Measurements from ENCODE around the gene AADACL2. TPM values are rescaled to one million over a fixed set of nuclear protein-coding genes. Genes with fewer than 3 reads are reported as not detected.

Gene AADACL2
- total RNA-seq, 2 experiments from 2014 or later: not detected

- Mint-ChIP-seq H3K27ac (no peak overlapping the region), H3K36me3 (ENCODE audit: low read depth) (no peaks in the 10 kb centered on the region), H3K9me3 (no peaks in the 10 kb centered on the region), H3K27me3 (no peaks in the 10 kb centered on the region), H3K4me3 (no peak overlapping the region), H3K4me1 (ENCODE audit: low read depth) (no peaks in the 10 kb centered on the region)
- DNase-seq: no peak
- no peak for TF ChIP-seq CTCF (IDR thresholded peaks at IDR 0.05)
- ChIA-PET CTCF (no interaction called here), POLR2A (no interaction called here)
- intact Hi-C loops (cut with micrococcal nuclease): no loop called here
- ATAC-seq: no peak
These were observed 43.1 kb upstream of the AADACL2 start for GRCh38 chr3:151690645-151691044.

GRCh38 chr3:151697496-151697895, 36.2 kb upstream of the AADACL2 start:
- Mint-ChIP-seq H3K27me3 (no peaks in the 10 kb centered on the region), H3K4me3 (no peak overlapping the region), H3K27ac (no peak overlapping the region), H3K9me3 (peaks cover 6% of the 10 kb centered on the region), H3K36me3 (ENCODE audit: low read depth) (no peaks in the 10 kb centered on the region), H3K4me1 (ENCODE audit: low read depth) (no peaks in the 10 kb centered on the region)
- ATAC-seq (no peak), DNase-seq (no peak)
- POLR2A ChIA-PET: no interaction called here
- CTCF ChIA-PET: no interaction called here
- no peak for TF ChIP-seq CTCF (IDR thresholded peaks at IDR 0.05)
- intact Hi-C loops (cut with micrococcal nuclease): no loop called here

- TF ChIP-seq CTCF (IDR thresholded peaks at IDR 0.05): no peak
- DNase-seq (no peak), ATAC-seq (no peak)
- peaks cover 1% of the 10 kb centered on the region for H3K27me3 Mint-ChIP-seq
- no peak overlapping the region for H3K27ac Mint-ChIP-seq
- H3K4me3 Mint-ChIP-seq: no peak overlapping the region
- H3K4me1 Mint-ChIP-seq (ENCODE audit: low read depth): no peaks in the 10 kb centered on the region
- CTCF ChIA-PET: no interaction called here
- intact Hi-C loops (cut with micrococcal nuclease): no loop called here
- peaks cover 2% of the 10 kb centered on the region for H3K9me3 Mint-ChIP-seq
- POLR2A ChIA-PET: no interaction called here
- no peaks in the 10 kb centered on the region for H3K36me3 Mint-ChIP-seq (ENCODE audit: low read depth)
These were observed 26.5 kb upstream of the AADACL2 start for GRCh38 chr3:151707216-151707615.

GRCh38 chr3:151708868-151709267, 24.9 kb upstream of the AADACL2 start:
- H3K36me3 Mint-ChIP-seq (ENCODE audit: low read depth): no peaks in the 10 kb centered on the region
- ChIA-PET POLR2A (no interaction called here), CTCF (no interaction called here)
- intact Hi-C loops (cut with micrococcal nuclease): no loop called here
- no peak for DNase-seq
- TF ChIP-seq CTCF (IDR thresholded peaks at IDR 0.05): no peak
- peaks cover 1% of the 10 kb centered on the region for H3K27me3 Mint-ChIP-seq
- no peak for ATAC-seq
- no peak overlapping the region for H3K27ac Mint-ChIP-seq
- peaks cover 2% of the 10 kb centered on the region for H3K9me3 Mint-ChIP-seq
- H3K4me3 Mint-ChIP-seq: no peak overlapping the region
- H3K4me1 Mint-ChIP-seq (ENCODE audit: low read depth): no peaks in the 10 kb centered on the region

GRCh38 chr3:151709847-151710246, 23.9 kb upstream of the AADACL2 start:
- Mint-ChIP-seq H3K4me1 (ENCODE audit: low read depth) (no peaks in the 10 kb centered on the region), H3K4me3 (no peak overlapping the region), H3K9me3 (peaks cover 2% of the 10 kb centered on the region), H3K27ac (no peak overlapping the region), H3K36me3 (ENCODE audit: low read depth) (no peaks in the 10 kb centered on the region), H3K27me3 (peaks cover 1% of the 10 kb centered on the region)
- ATAC-seq: no peak
- CTCF ChIA-PET: no interaction called here
- intact Hi-C loops (cut with micrococcal nuclease): no loop called here
- no peak for TF ChIP-seq CTCF (IDR thresholded peaks at IDR 0.05)
- DNase-seq: no peak
- POLR2A ChIA-PET: no interaction called here

Data from activated CD8-positive, alpha-beta T cell treated with anti-CD3 and anti-CD28 coated beads for 36 hours (primary cell).